Stomach (tissue), 4 donors: Measurements from ENCODE around the gene EVI2A.

Experiments used
- EP300 ChIP-seq: sonication (generic); formaldehyde crosslinking; IDR thresholded peaks from one replicate; pipeline ENCODE4 v1.6.1; 2017; ENCODE audit warnings: antibody characterized with exemption
- POLR2A ChIP-seq, 4 donors: fragments of 450-650 bp; IDR thresholded peaks; one replicate each; pipeline ENCODE4 v1.6.1; 2016; ENCODE audit warnings: antibody characterized with exemption in 4 of 4, control low read depth in 2 of 4, mild to moderate bottlenecking in 1 of 4, moderate library complexity in 1 of 4
- POLR2AphosphoS5 ChIP-seq, 3 donors: sonication (generic); formaldehyde crosslinking; IDR thresholded peaks; one replicate each; pipeline ENCODE4 v1.6.1; 2016; ENCODE audit warnings: antibody characterized with exemption in 3 of 3
- TF ChIP-seq, protein P1 (sequence below), 7 experiments: fragments of 450-650 bp in 4 of 7; fragments of 200-600 bp in 3 of 7; sonication (generic) in 3 of 7; IDR thresholded peaks; one replicate each; pipeline ENCODE4 v1.5.1; 2016 to 2019; ENCODE audit warnings: antibody characterized with exemption in 7 of 7, control low read depth in 2 of 7, mild to moderate bottlenecking in 1 of 7

DNA sequence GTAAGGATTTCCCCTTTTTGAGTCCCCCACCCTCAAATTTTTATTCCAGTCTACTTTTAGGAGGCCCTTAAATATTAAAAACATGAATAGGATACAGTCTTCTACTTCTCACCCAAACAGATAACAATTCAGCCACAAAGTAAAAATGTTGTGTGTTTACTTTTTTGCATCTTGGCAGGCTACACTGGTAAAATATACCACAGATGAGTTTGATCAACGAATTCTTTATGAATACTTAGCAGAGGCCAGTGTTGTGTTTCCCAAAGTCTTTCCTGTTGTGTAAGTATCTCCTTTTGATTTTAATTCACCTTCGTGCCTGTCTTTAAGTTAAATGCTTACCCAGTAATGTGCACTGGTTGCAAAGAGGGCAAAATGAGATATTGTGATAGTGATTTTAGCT, 35.7 kb upstream of the EVI2A start:
- TF ChIP-seq POLR2AphosphoS5 (IDR thresholded peaks at IDR 0.05) (no peak), EP300 (no peak), POLR2A (IDR thresholded peaks at IDR 0.05) (no peak)
- TF ChIP-seq, protein P1, sequence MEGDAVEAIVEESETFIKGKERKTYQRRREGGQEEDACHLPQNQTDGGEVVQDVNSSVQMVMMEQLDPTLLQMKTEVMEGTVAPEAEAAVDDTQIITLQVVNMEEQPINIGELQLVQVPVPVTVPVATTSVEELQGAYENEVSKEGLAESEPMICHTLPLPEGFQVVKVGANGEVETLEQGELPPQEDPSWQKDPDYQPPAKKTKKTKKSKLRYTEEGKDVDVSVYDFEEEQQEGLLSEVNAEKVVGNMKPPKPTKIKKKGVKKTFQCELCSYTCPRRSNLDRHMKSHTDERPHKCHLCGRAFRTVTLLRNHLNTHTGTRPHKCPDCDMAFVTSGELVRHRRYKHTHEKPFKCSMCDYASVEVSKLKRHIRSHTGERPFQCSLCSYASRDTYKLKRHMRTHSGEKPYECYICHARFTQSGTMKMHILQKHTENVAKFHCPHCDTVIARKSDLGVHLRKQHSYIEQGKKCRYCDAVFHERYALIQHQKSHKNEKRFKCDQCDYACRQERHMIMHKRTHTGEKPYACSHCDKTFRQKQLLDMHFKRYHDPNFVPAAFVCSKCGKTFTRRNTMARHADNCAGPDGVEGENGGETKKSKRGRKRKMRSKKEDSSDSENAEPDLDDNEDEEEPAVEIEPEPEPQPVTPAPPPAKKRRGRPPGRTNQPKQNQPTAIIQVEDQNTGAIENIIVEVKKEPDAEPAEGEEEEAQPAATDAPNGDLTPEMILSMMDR (IDR thresholded peaks at IDR 0.05): no peak
